ENCODE results near the gene HOXB2. TPM values are rescaled to one million over a fixed set of nuclear protein-coding genes. Genes with fewer than 3 reads are reported as not detected.

Gene HOXB2
- total and polyA plus RNA-seq, 2 donors (not counting 1 experiment from before 2014, with no cell fraction given) = 12.2 to 12.3 TPM

- Histone ChIP-seq H3K9ac (ENCODE audit: insufficient read depth, low read length) (peak overlapping the region; percentile 73), H3K4me3 (replicated peaks in 1 of 4; ENCODE audit: control extremely low read depth in 1 of 4, insufficient read depth in 1 of 4, low read depth in 3 of 4, low read length in 4 of 4) (peak overlapping the region; percentile 80 to 98 (median 84)), H3K27ac (ENCODE audit: insufficient read depth, low read length) (peak overlapping the region; percentile 98), H4K20me1 (ENCODE audit: control insufficient read depth, extremely low read depth, insufficient read depth, low read length) (no peaks in the 10 kb centered on the region), H3K79me2 (ENCODE audit: control insufficient read depth, insufficient read depth, low read length) (peaks cover 99% of the 10 kb centered on the region), H3K4me2 (ENCODE audit: extremely low read depth, insufficient read depth, low read length) (peak overlapping the region; percentile 99), H3K4me1 (ENCODE audit: control insufficient read depth, extremely low read depth, insufficient read depth, low read length) (peaks cover 11% of the 10 kb centered on the region), H2AFZ (ENCODE audit: low read length) (no peak overlapping the region), H3K36me3 (ENCODE audit: control insufficient read depth, insufficient read depth, low read length) (peaks cover 4% of the 10 kb centered on the region), H3K27me3 (ENCODE audit: control insufficient read depth, insufficient read depth, low read length) (no peaks in the 10 kb centered on the region), H3K9me3 (ENCODE audit: control insufficient read depth, insufficient read depth, low read depth, low read length) (no peaks in the 10 kb centered on the region)
- DNase-seq (ENCODE audit: low read depth in 2 of 2) = peak; percentile 37 to 74
- TF ChIP-seq EZH2 (IDR thresholded peaks at IDR 0.05; ENCODE audit: low read length, missing control alignments) (no peak), CTCF (conservative IDR thresholded peaks at IDR 0.05 in 1 of 2, IDR thresholded peaks at IDR 0.05 in 1 of 2; ENCODE audit: low read depth in 1 of 2, low read length in 2 of 2) (peak in 1 of 2 donors; percentile 7)
Observed at GRCh38 chr17:48578616-48579470, 33.9 kb upstream of the HOXB2 start.

GRCh38 chr17:48577946-48578615, 33.2 kb upstream of the HOXB2 start, which contains the start of gene HOXB4:
TSS of gene HOXB4 (minus strand) at chr17:48578350. CDS start at chr17:48578319, 31 bp downstream.
- peak; percentile 86 to 92 for DNase-seq (ENCODE audit: low read depth in 2 of 2)
- peaks cover 4% of the 10 kb centered on the region for H3K36me3 ChIP-seq (ENCODE audit: control insufficient read depth, insufficient read depth, low read length)
- no peaks in the 10 kb centered on the region for H3K9me3 ChIP-seq (ENCODE audit: control insufficient read depth, insufficient read depth, low read depth, low read length)
- TF ChIP-seq EZH2 (IDR thresholded peaks at IDR 0.05; ENCODE audit: low read length, missing control alignments) (no peak), CTCF (conservative IDR thresholded peaks at IDR 0.05 in 1 of 2, IDR thresholded peaks at IDR 0.05 in 1 of 2; ENCODE audit: low read depth in 1 of 2, low read length in 2 of 2) (no peak)
- peaks cover 99% of the 10 kb centered on the region for H3K79me2 ChIP-seq (ENCODE audit: control insufficient read depth, insufficient read depth, low read length)
- H3K4me1 ChIP-seq (ENCODE audit: control insufficient read depth, extremely low read depth, insufficient read depth, low read length) = peaks cover 8% of the 10 kb centered on the region
- H2AFZ ChIP-seq (ENCODE audit: low read length) = no peak within 1 kb of the TSS
- H3K4me3 ChIP-seq (replicated peaks in 1 of 4; ENCODE audit: control extremely low read depth in 1 of 4, insufficient read depth in 1 of 4, low read depth in 3 of 4, low read length in 4 of 4) = peak within 1 kb of the TSS; percentile 80 to 98 (median 86)
- H3K9ac ChIP-seq (ENCODE audit: insufficient read depth, low read length) = peak within 1 kb of the TSS; percentile 73
- H3K27ac ChIP-seq (ENCODE audit: insufficient read depth, low read length) = peak within 1 kb of the TSS; percentile 98
- peak within 1 kb of the TSS; percentile 99 for H3K4me2 ChIP-seq (ENCODE audit: extremely low read depth, insufficient read depth, low read length)
- no peaks in the 10 kb centered on the region for H4K20me1 ChIP-seq (ENCODE audit: control insufficient read depth, extremely low read depth, insufficient read depth, low read length)
- no peaks in the 10 kb centered on the region for H3K27me3 ChIP-seq (ENCODE audit: control insufficient read depth, insufficient read depth, low read length)

- H2AFZ ChIP-seq (ENCODE audit: low read length) = no peak overlapping the region
- H3K9ac ChIP-seq (ENCODE audit: insufficient read depth, low read length) = peak overlapping the region; percentile 59
Observed at GRCh38 chr17:48577330-48577945, 32.5 kb upstream of the HOXB2 start.

More at GRCh38 chr17:48577330-48577945, 32.5 kb upstream of the HOXB2 start:
- peaks cover 7% of the 10 kb centered on the region for H3K4me1 ChIP-seq (ENCODE audit: control insufficient read depth, extremely low read depth, insufficient read depth, low read length)
- H3K27ac ChIP-seq (ENCODE audit: insufficient read depth, low read length) = peak overlapping the region; percentile 98
- peak overlapping the region; percentile 73 for H3K4me2 ChIP-seq (ENCODE audit: extremely low read depth, insufficient read depth, low read length)
- peak overlapping the region; percentile 57 to 98 (median 74) for H3K4me3 ChIP-seq (replicated peaks in 1 of 4; ENCODE audit: control extremely low read depth in 1 of 4, insufficient read depth in 1 of 4, low read depth in 3 of 4, low read length in 4 of 4)
- no peaks in the 10 kb centered on the region for H3K27me3 ChIP-seq (ENCODE audit: control insufficient read depth, insufficient read depth, low read length)
- peaks cover 4% of the 10 kb centered on the region for H3K36me3 ChIP-seq (ENCODE audit: control insufficient read depth, insufficient read depth, low read length)
- peaks cover 99% of the 10 kb centered on the region for H3K79me2 ChIP-seq (ENCODE audit: control insufficient read depth, insufficient read depth, low read length)
- no peaks in the 10 kb centered on the region for H3K9me3 ChIP-seq (ENCODE audit: control insufficient read depth, insufficient read depth, low read depth, low read length)
- TF ChIP-seq CTCF (conservative IDR thresholded peaks at IDR 0.05 in 1 of 2, IDR thresholded peaks at IDR 0.05 in 1 of 2; ENCODE audit: low read depth in 1 of 2, low read length in 2 of 2) (no peak), EZH2 (IDR thresholded peaks at IDR 0.05; ENCODE audit: low read length, missing control alignments) (no peak)
- no peaks in the 10 kb centered on the region for H4K20me1 ChIP-seq (ENCODE audit: control insufficient read depth, extremely low read depth, insufficient read depth, low read length)
- peak in 1 of 2 donors; percentile 79 for DNase-seq (ENCODE audit: low read depth in 2 of 2)
